Mucosa of stomach (tissue), 1 donor: Measurements from ENCODE around the gene IFRD1.

Experiments used
- H3K27me3 ChIP-seq: one replicate; pipeline ENCODE4 v1.7.0; 2013; ENCODE audit warnings: mild to moderate bottlenecking, low read length; ENCODE audit not compliant: control insufficient read depth, insufficient read depth
- H3K36me3 ChIP-seq: one replicate; pipeline ENCODE4 v1.7.0; 2013; ENCODE audit warnings: low read length; ENCODE audit not compliant: control insufficient read depth, insufficient read depth
- H3K4me1 ChIP-seq: one replicate; pipeline ENCODE4 v1.7.0; 2013; ENCODE audit warnings: mild to moderate bottlenecking, low read length; ENCODE audit not compliant: control insufficient read depth, insufficient read depth
- H3K4me3 ChIP-seq: one replicate; pipeline ENCODE4 v1.7.0; 2013; ENCODE audit warnings: low read length
- H3K9ac ChIP-seq: one replicate; pipeline ENCODE4 v1.7.0; 2013; ENCODE audit warnings: mild to moderate bottlenecking, low read length, moderate library complexity
- H3K9me3 ChIP-seq: one replicate; pipeline ENCODE4 v1.7.0; 2013; ENCODE audit warnings: mild to moderate bottlenecking, low read length, moderate library complexity; ENCODE audit not compliant: control insufficient read depth
- donor health status: Pancreatic carcinoma.

The IFRD1 gene

GRCh38 chr7:112470194-112470593 lies 19.9 kb downstream of the IFRD1 start:
- no peaks in the 10 kb centered on the region for H3K9me3 ChIP-seq
- no peak overlapping the region for H3K4me3 ChIP-seq
- H3K4me1 ChIP-seq, result no peaks in the 10 kb centered on the region
- H3K27me3 ChIP-seq, result no peaks in the 10 kb centered on the region
- H3K36me3 ChIP-seq, result peaks cover 5% of the 10 kb centered on the region
- no peak overlapping the region for H3K9ac ChIP-seq

- Histone ChIP-seq H3K4me3 (no peak overlapping the region), H3K9me3 (no peaks in the 10 kb centered on the region), H3K9ac (no peak overlapping the region), H3K27me3 (no peaks in the 10 kb centered on the region), H3K36me3 (peaks cover under 1% of the 10 kb centered on the region), H3K4me1 (peaks cover 3% of the 10 kb centered on the region)
These were observed 26.3 kb downstream of the IFRD1 start for GRCh38 chr7:112476390-112477052.

- Histone ChIP-seq H3K36me3 (no peaks in the 10 kb centered on the region), H3K4me3 (no peak overlapping the region), H3K9ac (no peak overlapping the region), H3K9me3 (no peaks in the 10 kb centered on the region), H3K4me1 (peaks cover 20% of the 10 kb centered on the region), H3K27me3 (no peaks in the 10 kb centered on the region)
These were observed 31.0 kb downstream of the IFRD1 start for GRCh38 chr7:112481121-112481736.

GRCh38 chr7:112481833-112482670 lies 31.8 kb downstream of the IFRD1 start:
- peaks cover 20% of the 10 kb centered on the region for H3K4me1 ChIP-seq
- H3K27me3 ChIP-seq, result no peaks in the 10 kb centered on the region
- H3K9ac ChIP-seq, result no peak overlapping the region
- no peaks in the 10 kb centered on the region for H3K36me3 ChIP-seq
- no peak overlapping the region for H3K4me3 ChIP-seq
- no peaks in the 10 kb centered on the region for H3K9me3 ChIP-seq

GRCh38 chr7:112484671-112485167 lies 34.5 kb downstream of the IFRD1 start:
- Histone ChIP-seq H3K4me3 (no peak overlapping the region), H3K9me3 (no peaks in the 10 kb centered on the region), H3K4me1 (peaks cover 20% of the 10 kb centered on the region), H3K9ac (no peak overlapping the region), H3K36me3 (no peaks in the 10 kb centered on the region), H3K27me3 (no peaks in the 10 kb centered on the region)

- Histone ChIP-seq H3K4me1 (peaks cover 20% of the 10 kb centered on the region), H3K9ac (no peak overlapping the region), H3K36me3 (no peaks in the 10 kb centered on the region), H3K9me3 (no peaks in the 10 kb centered on the region), H3K27me3 (no peaks in the 10 kb centered on the region), H3K4me3 (no peak overlapping the region)
These were observed 35.5 kb downstream of the IFRD1 start for GRCh38 chr7:112485766-112486165.

GRCh38 chr7:112487457-112488263 lies 37.4 kb downstream of the IFRD1 start:
- Histone ChIP-seq H3K36me3 (no peaks in the 10 kb centered on the region), H3K9me3 (no peaks in the 10 kb centered on the region), H3K9ac (no peak overlapping the region), H3K4me1 (peaks cover 6% of the 10 kb centered on the region), H3K4me3 (no peak overlapping the region), H3K27me3 (no peaks in the 10 kb centered on the region)

- peaks cover 6% of the 10 kb centered on the region for H3K4me1 ChIP-seq
- H3K9me3 ChIP-seq, result no peaks in the 10 kb centered on the region
- H3K36me3 ChIP-seq, result no peaks in the 10 kb centered on the region
- no peak overlapping the region for H3K9ac ChIP-seq
- no peak overlapping the region for H3K4me3 ChIP-seq
- no peaks in the 10 kb centered on the region for H3K27me3 ChIP-seq
These were observed 37.9 kb downstream of the IFRD1 start for GRCh38 chr7:112488264-112488552.

GRCh38 chr7:112492186-112492585 lies 41.9 kb downstream of the IFRD1 start:
- no peaks in the 10 kb centered on the region for H3K4me1 ChIP-seq
- H3K27me3 ChIP-seq, result no peaks in the 10 kb centered on the region
- no peak overlapping the region for H3K4me3 ChIP-seq
- no peaks in the 10 kb centered on the region for H3K9me3 ChIP-seq
- no peak overlapping the region for H3K9ac ChIP-seq
- H3K36me3 ChIP-seq, result no peaks in the 10 kb centered on the region

GRCh38 chr7:112494656-112495055 lies 44.4 kb downstream of the IFRD1 start:
- H3K4me3 ChIP-seq, result no peak overlapping the region
- no peak overlapping the region for H3K9ac ChIP-seq
- no peaks in the 10 kb centered on the region for H3K36me3 ChIP-seq
- no peaks in the 10 kb centered on the region for H3K27me3 ChIP-seq
- no peaks in the 10 kb centered on the region for H3K4me1 ChIP-seq
- H3K9me3 ChIP-seq, result no peaks in the 10 kb centered on the region

GRCh38 chr7:112495156-112495788 lies 45.0 kb downstream of the IFRD1 start:
- H3K9ac ChIP-seq, result no peak overlapping the region
- no peaks in the 10 kb centered on the region for H3K27me3 ChIP-seq
- H3K4me3 ChIP-seq, result no peak overlapping the region
- H3K36me3 ChIP-seq, result no peaks in the 10 kb centered on the region
- H3K4me1 ChIP-seq, result no peaks in the 10 kb centered on the region
- H3K9me3 ChIP-seq, result no peaks in the 10 kb centered on the region
